Ishikawa (cell line): Measurements from ENCODE around the gene RAI1.
A peak's percentile ranks its signal among the peaks of the same experiment; 100 is the strongest.

Source experiments
- CEBPB ChIP-seq: IDR thresholded peaks from 2 replicates; pipeline ENCODE4 v1.6.1; 2012
- CREB1 ChIP-seq: IDR thresholded peaks from 2 replicates; pipeline ENCODE4 v1.6.1; 2012; ENCODE audit warnings: low read depth
- EGR1 ChIP-seq: IDR thresholded peaks from 2 replicates; pipeline ENCODE4 v1.6.1; 2012
- EP300 ChIP-seq: IDR thresholded peaks from 2 replicates; pipeline ENCODE4 v1.6.1; 2012; ENCODE audit warnings: borderline replicate concordance
- FOXM1 ChIP-seq: IDR thresholded peaks from 2 replicates; pipeline ENCODE4 v1.6.1; 2012; ENCODE audit warnings: low read depth, borderline replicate concordance
- NFIC ChIP-seq: IDR thresholded peaks from 2 replicates; pipeline ENCODE4 v1.6.1; 2012
- RAD21 ChIP-seq: IDR thresholded peaks from 2 replicates; pipeline ENCODE4 v1.6.1; 2012; ENCODE audit warnings: low read depth
- TAF1 ChIP-seq: IDR thresholded peaks from 2 replicates; pipeline ENCODE4 v1.6.1; 2012; ENCODE audit warnings: low read depth, mild to moderate bottlenecking
- TCF12 ChIP-seq: IDR thresholded peaks from 2 replicates; pipeline ENCODE4 v1.6.1; 2012; ENCODE audit warnings: low read depth
- TEAD4 ChIP-seq: IDR thresholded peaks from 2 replicates; pipeline ENCODE4 v1.6.1; 2012
- YY1 ChIP-seq: IDR thresholded peaks from 2 replicates; pipeline ENCODE4 v1.6.1; 2012; ENCODE audit warnings: low read depth
- ZBTB7A ChIP-seq: IDR thresholded peaks from 2 replicates; pipeline ENCODE4 v1.6.1; 2012; ENCODE audit warnings: low read depth
- TF ChIP-seq, protein P1 (sequence below): IDR thresholded peaks from 2 replicates; pipeline ENCODE4 v1.6.1; 2012; ENCODE audit warnings: low read depth, mild to moderate bottlenecking
- TF ChIP-seq, protein P2 (sequence below): IDR thresholded peaks from 2 replicates; pipeline ENCODE4 v1.6.1; 2012
- TF ChIP-seq, protein P3 (sequence below): IDR thresholded peaks from 2 replicates; pipeline ENCODE4 v1.6.1; 2012

RAI1 gene

DNA sequence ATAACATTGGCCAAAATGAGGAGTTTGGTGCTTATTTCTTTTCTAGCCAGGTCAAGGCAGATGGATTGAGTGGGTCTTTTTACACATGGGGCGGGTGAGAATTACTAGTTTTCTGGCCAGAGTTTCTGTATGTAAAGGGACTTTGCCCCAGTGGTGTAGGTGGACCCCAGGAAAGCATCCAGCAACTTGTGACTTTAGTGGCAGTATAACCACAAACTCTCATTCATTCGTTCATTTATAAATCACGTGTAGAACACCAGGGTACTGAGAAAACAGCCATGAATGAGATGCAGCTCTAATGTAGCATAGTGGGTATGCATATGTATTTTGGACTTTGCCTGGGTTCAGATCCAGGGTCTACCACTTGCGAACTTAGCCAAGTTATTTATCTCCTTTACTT is 8.1 kb downstream of the RAI1 start:
- TF ChIP-seq TEAD4 (no peak), TAF1 (no peak), CREB1 (no peak), ZBTB7A (no peak), EGR1 (no peak), FOXM1 (no peak), RAD21 (no peak), TCF12 (no peak), YY1 (no peak), CEBPB (no peak), EP300 (no peak), NFIC (no peak)
- TF ChIP-seq, protein P1, sequence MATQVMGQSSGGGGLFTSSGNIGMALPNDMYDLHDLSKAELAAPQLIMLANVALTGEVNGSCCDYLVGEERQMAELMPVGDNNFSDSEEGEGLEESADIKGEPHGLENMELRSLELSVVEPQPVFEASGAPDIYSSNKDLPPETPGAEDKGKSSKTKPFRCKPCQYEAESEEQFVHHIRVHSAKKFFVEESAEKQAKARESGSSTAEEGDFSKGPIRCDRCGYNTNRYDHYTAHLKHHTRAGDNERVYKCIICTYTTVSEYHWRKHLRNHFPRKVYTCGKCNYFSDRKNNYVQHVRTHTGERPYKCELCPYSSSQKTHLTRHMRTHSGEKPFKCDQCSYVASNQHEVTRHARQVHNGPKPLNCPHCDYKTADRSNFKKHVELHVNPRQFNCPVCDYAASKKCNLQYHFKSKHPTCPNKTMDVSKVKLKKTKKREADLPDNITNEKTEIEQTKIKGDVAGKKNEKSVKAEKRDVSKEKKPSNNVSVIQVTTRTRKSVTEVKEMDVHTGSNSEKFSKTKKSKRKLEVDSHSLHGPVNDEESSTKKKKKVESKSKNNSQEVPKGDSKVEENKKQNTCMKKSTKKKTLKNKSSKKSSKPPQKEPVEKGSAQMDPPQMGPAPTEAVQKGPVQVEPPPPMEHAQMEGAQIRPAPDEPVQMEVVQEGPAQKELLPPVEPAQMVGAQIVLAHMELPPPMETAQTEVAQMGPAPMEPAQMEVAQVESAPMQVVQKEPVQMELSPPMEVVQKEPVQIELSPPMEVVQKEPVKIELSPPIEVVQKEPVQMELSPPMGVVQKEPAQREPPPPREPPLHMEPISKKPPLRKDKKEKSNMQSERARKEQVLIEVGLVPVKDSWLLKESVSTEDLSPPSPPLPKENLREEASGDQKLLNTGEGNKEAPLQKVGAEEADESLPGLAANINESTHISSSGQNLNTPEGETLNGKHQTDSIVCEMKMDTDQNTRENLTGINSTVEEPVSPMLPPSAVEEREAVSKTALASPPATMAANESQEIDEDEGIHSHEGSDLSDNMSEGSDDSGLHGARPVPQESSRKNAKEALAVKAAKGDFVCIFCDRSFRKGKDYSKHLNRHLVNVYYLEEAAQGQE, result no peak
- TF ChIP-seq, protein P2, sequence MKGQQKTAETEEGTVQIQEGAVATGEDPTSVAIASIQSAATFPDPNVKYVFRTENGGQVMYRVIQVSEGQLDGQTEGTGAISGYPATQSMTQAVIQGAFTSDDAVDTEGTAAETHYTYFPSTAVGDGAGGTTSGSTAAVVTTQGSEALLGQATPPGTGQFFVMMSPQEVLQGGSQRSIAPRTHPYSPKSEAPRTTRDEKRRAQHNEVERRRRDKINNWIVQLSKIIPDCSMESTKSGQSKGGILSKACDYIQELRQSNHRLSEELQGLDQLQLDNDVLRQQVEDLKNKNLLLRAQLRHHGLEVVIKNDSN, result no peak
- TF ChIP-seq, protein P3, sequence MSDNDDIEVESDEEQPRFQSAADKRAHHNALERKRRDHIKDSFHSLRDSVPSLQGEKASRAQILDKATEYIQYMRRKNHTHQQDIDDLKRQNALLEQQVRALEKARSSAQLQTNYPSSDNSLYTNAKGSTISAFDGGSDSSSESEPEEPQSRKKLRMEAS, result no peak

DNA sequence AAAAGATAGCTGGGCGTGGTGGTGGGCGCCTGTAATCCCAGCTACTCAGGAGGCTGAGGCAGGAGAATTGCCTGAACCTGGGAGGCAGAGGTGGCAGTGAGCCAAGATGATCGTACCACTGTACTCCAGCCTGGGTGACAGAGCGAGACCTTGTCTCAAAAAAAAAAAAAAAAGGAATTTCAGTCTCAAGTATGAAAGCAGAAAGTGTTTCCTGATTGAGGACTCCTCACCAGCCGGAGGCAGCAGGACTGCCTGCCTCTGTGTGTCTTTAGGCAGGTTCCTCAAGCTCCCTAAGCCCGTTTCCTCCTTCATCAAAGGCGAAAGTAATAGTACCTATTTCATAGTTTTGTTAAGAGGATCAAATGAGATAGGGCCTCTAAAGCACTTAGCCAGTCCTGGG is 9.0 kb downstream of the RAI1 start:
- TF ChIP-seq NFIC, result peak; percentile 48; the same call in 1 of the 2 replicates

DNA sequence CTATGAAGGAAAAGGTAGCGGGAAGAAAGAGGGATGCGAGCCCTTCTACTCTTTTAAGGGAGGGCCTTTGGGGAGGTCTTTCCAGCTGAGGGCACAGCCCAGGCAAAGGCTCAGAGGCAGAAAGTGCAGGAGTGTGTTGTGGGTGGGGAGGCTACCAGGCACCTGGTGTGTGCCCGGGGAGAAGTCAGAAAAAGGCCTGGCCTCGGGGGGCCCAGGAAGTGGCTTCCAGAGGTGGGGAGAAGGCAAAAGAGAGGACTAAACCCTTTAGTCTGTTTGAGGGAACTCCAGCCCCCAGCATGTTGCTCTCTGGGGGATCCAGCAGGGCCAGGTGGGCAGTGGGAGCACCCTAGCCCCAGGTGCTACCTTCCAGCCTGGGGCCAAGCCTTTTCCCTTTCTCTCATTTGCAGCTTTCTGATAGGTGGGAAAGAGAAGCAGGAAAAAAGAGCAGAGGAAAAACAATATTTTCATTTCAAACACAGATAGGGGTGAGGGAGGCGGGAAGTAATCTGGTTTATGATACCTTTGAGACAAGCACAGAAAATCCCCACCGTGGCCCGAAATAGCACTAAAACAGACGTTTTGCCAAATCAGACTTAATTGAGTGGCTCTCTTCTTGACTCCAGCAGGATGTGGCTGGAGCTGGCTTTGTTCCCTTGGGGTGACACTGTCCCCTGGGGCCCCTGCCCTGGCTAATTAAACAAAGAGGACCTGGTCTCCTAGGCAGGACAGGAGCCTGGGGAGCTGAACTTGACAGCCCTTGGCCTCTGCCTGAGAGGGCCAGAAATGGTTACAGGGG is 10.4 kb downstream of the RAI1 start:
- TF ChIP-seq CEBPB (no peak), CREB1 (no peak), FOXM1 (no peak), ZBTB7A (no peak), EP300 (no peak), TAF1 (no peak), YY1 (no peak), NFIC (no peak), RAD21 (no peak), TEAD4 (no peak), EGR1 (no peak), TCF12 (no peak)
- TF ChIP-seq, protein P2, result no peak
- TF ChIP-seq, protein P3, result no peak
- TF ChIP-seq, protein P1, result no peak

DNA sequence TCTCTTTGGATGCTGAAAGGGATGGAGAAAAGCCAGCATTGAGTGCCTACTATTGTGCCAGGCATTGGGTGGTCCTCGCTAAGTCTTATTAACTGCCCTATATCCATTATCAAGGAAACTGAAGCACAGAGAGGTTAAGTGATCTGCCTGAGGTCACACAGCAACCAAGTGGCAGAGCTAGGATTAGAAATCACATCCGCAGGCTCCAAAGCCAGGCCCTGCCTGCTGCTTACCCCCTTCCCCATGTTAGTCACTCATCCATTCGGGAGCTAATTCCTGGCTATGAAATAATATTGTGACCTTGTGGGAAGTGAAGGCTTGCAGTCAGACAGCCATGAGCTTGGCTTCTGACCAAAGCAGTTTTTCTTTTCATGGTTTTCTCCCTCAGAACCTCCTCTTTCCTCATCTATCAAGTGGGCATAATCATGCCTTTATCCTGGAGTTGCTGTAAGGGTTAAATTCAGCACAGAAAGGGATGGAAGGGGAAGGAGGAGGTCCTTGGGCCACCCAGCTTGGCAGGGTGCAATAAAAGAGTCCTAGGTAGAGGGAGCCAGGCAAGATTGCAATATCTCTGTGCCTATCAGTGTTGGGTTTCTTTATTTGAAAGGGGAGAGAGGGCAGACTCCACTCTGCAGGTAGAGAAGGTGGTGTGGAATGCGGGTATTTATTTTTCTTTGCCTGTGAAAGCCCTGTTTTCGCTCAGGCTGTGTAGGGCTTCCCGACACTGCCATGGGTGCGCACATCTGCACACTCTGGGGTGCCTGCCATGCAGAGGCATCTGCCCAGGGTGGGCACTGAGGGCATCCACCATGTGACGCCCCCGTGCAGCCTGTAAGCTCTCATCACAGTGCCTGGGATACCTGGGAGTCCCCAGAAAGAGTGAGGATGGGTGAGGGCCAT is 11.3 kb downstream of the RAI1 start:
- no peak for TF ChIP-seq CEBPB
- no peak for TF ChIP-seq FOXM1
- no peak for TF ChIP-seq EGR1
- TF ChIP-seq, protein P3, result no peak

DNA sequence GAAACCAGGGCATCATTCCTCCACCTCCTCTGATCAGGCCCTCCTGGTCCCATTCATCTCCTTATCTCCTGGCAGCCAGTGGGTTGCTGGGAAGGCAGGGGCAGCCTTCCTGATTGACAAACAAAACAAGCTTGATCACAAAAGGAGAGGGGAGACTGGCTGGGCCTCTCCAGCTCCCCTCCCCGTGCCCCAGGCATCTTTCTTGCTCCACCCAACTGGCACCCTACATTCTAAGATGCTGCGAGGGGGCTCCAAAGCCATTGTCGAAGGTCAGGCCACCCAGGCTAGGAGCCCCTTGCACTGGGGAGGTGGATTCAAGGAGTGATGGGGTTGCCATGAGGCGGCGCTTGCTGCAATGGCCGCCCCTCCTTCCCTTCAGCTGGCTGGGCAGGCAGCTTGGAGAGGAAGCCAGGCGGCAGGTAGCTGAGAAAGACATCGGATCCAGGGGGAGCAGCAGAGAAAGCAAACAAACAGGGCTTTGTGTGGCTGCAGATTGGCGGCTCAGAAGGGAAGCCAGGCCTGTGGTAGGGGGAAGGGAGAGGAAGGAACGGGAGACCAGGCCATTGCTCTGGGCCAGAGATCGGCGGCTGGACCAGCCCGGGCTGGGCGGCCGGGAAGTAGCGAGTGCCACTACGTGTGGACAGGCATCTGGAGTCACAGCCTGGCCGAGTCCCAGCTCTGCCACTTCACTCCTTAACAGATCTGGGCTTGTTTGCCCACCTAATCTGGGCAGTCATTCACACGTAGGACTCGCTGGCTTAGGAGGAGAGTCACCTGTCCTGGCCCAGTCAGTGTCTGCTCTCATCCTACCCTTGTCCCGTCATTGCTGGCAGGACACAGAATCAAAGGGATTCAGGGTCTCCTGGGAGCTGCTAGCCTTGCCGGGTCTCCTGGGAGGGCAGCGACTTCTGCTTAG is 12.3 kb downstream of the RAI1 start:
- TF ChIP-seq, protein P2, result no peak
- TF ChIP-seq YY1 (peak; percentile 67; the same call in 1 of the 2 replicates), EP300 (no peak)
